Fibroblast of peridontal ligament (primary cell): ENCODE results near the gene ALDH1L2.

Experiments
- DNase-seq: peaks from one replicate; pipeline ENCODE4 v3.0.0-alpha.2; 2010; ENCODE audit errors: extremely low read depth

ALDH1L2 gene

DNA sequence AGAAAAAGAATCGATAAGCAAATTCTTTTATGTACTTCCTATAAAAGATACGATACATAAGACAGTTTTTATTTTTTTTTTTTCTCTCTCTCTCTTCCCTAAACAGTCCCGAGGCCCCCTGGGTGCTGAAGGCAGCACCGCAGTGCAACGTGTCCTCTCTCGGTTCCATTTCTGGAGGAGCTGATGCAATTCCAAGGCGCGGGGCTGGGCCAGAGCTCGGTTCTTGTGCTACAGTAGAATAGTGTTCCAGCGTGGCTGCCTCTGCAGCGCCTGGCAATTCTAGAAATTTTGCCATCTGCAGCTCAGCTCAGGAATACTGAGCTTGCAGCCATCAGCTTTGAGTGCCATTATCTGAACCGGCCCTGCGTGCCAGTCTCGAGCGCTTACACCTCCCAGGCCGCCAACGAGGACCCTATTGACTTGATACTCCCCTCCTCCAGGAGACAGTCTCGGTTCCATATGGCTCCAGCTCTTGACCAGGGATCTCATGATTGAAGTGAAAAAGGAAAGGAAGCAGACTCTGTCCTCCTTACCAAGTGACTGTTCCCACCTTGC lies 630 bp downstream of the ALDH1L2 start:
- peak; percentile 80 for DNase-seq

DNA sequence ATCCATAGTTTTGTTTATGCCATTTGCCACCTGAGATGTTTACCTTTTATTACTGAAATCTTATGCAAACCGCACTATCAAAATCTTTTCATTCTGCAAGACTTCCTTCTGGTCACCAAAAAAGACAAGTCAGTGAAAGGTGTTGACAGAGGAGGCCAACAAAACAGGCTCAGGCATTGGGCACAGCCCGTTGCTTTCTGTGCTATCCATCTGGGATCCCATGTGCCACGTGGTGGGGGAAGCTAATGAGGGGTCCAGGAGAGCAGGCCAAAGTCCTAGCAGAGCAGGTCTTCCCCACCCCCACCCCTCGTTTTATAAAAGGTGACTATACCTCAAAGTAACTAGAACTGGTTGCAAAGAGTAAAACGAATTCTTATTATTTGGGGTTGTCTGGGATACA lies 1.2 kb downstream of the ALDH1L2 start:
- DNase-seq: no peak

DNA sequence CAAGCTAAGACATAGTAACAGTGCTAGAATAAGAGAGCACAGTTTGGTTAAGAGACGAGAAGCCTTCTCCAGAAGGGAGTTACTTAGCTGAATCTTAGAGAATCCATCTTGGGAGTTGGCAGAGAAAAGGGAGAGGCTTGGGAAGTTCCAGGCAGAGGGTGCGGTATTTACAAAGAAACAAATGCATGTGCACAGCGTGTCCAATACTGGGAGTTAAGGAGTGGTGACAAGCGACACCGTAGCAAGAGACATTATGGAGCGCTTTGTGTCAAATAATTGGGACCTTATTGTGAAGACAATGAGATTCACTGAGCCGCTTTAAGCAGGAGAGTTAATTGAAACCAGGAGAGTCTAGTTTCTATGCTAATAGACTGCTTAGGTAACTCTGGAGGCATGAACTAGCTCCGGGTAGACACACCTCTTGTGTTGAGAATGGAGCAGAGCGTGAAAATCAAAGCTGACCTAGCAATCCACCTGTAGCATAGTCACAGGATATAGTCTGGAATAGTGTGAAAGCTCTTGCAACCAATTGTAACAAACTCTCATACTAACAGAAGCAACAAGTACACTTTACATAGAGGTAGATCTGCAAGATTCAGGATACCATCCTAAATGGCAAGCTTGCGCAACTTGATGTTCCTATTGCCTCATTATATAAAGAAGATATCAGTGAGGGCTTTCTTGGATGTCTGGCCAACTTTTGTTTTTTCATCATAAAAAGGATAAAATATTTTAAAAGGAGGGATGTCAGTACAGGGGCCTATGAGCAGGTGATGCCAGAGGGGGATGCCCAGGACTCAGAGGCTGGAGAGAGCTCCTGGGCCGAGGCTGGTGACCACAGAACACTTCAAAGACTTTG lies 5.3 kb downstream of the ALDH1L2 start:
- DNase-seq: no peak

DNA sequence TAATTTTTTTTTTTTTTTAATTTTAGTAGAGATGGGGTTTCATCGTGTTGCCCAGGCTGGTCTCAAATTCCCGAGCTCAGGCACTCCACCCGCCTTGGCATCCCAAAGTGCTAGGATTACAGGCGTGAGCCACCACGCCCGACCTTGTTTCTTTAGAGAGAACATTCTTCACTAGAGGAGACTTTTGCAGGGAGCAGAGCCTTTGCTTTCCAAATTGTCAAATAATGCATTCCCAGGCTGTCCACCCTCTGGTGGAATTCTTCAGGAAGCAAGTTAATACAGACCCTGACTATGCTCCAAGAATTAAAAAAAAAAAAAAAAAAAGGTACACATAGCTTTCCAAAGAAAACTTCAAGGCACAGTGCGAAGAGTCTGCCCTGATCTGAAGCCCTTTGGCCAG lies 6.8 kb downstream of the ALDH1L2 start:
- DNase-seq: no peak

DNA sequence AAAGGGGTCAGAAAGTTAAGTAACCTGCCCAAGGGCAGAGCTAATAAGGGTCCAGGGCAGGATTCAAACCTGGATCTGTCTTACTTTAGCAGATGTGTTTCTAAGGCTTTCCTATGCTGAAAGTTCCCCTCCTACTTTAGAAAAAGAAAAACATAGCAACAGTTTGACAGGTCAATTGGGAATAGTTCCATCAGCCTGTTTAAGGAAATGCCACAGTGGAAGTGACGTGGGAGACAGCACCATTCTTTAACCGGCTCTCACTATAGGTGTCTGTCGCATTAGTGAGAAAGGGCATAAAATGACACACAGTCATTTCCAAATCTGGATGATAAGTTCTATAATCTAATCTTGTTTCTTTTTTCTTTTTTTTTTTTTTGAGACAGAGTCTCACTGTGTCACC lies 7.3 kb downstream of the ALDH1L2 start:
- DNase-seq: no peak

DNA sequence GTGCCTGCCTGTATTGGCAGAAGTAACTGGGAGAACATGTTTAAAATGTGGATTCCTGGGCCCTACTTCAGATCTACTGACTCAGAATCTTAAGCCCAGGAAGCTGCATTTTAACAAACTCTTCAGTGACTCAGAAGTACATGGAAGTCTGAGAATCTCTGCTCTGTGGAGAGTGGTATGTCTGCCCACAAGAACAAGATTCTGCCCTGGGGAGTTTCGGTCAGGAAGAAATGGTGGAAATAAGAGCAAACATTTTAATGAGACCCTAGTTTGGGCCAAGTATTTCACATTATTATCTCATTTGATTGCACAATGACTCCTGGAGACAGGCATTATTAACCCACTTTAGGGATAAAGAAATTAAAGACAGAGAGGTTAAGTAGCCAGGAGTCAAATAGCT lies 8.2 kb downstream of the ALDH1L2 start:
- DNase-seq: peak; percentile 81

DNA sequence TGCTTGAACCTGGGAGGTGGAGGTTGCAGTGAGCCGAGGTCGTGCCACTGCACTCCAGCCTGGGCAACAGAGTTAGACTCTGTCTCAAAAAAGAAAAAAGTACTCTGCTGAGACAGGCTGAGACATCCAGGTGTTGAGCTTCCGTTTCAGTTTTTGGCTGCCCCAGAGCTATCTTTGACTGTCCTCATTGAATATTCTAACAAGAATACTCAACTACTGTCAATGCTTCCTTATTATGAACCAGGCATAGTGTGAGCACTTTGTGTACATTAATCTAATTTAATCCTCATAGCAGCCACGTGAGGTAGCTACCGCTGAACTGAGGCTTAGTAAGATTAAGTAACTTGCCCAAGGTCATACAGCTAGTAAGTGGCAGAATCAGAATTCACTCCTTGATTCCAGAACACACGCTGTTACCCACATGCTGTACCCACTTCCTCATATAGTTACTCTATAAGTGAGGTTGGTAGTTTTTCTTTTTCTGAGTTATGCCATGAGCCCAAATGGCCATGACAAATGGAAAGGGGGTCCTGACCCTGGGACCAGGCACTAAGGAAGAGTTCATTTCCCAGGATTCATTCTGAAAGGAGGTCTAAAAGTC lies 11.3 kb downstream of the ALDH1L2 start:
- DNase-seq: no peak

DNA sequence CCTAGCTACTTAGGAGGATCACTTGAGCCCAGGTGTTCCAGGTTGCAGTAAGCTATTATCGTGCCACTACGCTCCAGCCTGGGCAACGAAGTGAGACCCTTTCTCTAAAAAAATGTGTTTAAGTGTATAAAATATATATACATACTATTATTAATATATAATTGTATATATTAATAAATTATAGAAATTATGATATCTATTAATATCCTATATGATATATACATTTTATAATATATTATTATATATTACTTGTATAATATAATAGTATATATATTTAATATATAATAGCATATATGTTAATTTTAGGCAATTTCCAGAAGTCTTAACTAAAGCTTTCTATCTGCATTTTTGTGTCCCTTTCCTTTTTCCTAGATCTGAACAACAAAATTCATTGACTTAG lies 12.3 kb downstream of the ALDH1L2 start:
- DNase-seq: no peak

DNA sequence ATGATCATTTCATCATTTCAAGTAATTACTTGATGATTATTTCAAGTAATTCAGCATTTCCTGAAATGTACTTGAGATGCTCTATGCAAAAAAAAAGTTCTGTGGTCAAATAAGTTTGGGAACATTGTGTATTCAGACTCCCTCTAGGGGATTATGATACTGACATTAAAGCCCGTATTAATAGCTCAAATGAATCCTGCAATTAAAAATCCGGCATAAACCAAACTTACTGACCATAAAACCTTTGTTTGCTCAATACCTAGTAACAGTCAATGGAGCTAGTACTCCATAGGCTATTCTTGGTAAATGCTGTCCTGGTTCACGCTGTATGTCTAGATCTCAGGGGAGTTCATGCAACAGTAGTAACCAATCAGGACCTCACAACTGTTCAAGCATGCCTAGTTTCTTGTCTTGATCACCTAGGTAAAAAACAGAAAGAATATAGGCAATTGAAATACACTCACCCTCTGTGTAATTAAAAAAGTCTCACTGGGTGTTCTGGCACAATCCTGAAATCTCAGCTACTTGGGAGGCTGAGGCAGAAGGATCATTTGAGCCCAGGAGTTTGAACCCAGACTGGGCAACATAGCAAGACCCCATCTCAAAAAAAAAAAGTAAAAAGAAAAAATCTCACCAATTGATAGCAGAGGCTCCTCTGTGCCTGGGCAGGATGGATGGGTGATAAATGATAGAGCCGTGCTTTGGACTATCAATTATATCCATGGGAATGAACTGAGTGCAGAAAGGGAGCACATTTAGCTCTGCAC lies 14.1 kb downstream of the ALDH1L2 start:
- no peak for DNase-seq

DNA sequence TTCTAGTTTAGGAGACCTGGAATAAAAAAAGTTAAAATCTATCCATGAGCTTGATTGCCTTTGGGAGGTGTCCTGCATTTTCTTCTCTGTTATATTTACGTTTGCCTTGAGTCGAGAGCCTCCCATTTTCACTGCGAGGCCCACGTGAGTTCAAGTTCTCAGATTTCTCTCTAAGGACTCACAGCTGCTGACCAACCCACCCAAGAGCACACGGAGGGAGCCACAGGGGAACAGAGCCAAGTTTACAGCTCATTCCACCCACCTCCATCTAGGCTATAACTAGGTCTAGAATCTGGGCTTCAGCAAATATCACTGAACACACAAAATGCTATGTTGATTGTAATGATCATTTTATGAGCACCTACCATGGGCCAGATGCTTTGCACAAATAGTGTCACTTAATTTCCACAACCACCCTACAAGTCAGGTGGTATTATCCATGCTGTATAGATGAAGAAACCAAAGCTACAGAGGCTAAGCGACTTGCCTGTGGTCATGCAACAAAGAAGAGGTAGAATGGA lies 16.7 kb downstream of the ALDH1L2 start:
- DNase-seq: peak; percentile 45

DNA sequence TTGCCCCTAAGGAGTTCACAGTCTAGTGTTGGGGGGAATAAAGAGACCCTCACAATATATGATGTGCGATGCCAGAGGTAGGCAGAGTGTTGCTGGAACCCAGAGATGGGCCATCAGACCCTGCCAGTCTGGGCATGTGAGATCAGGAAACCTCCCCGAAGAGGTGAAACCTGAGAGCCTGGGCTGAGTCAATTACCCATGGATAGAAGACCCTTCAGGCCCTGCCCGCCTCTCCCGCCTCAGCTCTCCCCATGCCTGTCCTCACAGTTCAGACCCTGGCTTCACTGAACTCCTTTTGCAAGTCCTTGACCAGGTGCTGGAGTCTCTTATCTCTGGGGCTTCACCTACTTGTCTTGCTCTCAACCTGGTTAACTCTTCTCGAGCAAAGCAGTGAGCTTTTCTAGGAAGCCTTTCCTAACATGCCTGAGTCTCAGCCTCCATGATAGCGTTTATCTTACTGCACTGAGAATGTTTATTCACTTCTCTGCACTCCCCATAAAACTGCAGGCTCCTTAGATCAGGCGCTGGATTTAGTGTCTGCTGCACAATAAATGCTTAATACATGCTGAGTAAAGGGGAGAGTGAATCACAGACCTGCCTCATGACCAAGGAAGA lies 19.6 kb downstream of the ALDH1L2 start:
- DNase-seq: no peak

DNA sequence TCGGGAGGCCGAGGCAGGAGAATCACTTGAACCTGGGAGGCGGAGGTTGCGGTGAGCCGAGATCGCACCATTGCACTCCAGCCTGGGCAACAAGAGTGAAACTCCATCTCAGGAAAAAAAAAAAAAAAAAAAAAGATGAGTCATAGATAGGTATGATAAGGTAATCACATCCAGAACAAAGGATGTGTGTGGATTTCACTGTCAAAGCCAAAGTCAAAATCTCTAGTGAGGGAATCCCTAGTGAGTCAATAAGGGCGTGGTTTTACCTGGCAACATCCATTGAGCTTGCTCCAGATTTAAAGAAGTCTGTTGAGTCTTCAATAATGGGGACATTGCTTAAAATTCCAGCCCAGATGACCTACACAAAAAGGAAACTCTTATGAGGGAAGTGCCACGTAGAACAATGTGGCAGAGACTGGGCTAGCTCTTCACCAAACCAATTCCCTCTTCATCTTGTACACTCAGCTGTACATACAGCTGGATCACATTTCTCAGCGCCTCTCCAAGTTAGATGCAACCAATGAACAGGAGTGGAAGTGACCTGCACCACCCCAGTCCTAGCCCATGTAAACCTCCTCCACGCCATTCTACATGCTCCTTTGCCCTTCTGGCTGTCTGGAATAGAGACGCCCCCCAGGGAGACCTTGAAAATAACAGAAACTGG lies 23.4 kb downstream of the ALDH1L2 start:
- DNase-seq: no peak

DNA sequence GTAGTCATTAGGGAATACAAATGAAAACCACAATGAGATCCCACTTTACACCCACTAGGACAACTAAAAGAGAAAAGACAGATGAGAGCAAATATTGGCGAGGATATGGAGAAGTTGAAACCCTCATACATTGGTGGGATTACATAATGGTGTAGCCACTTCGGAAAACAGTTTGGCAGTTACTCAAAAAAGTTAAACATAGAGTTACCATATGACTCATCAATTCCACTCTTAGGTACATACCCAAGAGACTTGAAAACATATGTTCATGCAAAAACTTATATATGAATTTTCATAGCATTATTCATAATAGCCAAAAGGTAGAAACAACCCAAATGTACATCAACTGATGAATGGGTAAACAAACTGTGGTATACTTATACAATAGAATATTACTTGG lies 27.1 kb downstream of the ALDH1L2 start:
- no peak for DNase-seq

DNA sequence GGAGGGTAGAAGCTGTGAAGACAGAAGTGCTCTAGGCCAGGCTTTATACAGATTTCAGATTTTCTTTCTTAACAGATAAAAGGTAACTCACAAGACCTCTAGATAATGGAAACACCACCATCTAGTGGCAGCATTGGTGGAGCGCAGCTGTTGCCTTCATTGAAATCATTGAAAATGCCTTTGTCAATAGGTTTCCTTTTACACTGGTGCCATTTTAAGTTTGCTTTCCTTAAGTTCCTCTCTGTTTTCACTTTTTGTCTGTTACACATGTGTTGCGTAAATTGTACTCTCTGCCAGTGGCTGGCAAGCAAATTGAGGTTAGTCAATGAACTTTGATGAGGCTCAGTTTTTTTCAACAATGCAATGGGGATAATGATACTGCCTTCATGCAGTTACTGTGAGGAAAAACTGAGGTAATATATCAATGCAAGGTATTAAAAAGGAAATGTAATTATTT lies 31.1 kb downstream of the ALDH1L2 start:
- DNase-seq: peak; percentile 96

DNA sequence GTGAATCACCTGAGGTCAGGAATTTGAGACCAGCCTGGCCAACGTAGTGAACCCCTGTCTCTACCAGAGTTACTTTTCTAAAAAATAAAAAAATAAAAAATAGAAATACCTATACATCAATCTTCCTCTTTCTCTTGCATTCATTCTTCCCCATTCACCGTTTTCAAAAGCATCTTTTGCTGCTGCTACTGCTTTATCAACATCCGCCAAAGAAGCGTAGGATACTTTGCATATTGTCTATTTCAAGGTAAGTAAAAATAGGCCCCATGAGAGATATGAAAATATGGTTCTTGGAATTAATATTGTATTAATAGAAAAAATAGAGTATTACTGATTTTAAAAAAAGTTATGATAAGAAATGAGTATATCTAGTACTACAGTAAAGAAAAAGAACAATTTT lies 32.3 kb downstream of the ALDH1L2 start:
- DNase-seq: no peak

DNA sequence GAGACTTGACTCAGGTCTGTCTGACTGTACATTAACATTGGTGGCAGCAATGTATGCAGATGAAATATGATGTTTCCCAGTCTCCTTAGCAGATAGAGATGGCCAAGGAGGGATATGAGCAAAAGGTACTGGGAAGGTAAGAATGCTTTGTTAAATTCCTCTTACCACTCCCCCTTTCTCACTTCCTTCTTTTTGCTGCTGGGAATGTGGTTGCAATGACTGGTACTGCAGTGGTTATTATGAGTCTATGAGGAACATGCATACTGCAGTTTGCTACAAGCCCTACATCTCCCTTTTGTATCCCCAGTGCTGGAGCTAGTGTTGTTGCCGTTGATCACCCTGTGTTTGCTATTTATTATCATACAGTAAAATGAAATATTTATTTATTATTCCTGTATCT lies 35.9 kb downstream of the ALDH1L2 start:
- no peak for DNase-seq

DNA sequence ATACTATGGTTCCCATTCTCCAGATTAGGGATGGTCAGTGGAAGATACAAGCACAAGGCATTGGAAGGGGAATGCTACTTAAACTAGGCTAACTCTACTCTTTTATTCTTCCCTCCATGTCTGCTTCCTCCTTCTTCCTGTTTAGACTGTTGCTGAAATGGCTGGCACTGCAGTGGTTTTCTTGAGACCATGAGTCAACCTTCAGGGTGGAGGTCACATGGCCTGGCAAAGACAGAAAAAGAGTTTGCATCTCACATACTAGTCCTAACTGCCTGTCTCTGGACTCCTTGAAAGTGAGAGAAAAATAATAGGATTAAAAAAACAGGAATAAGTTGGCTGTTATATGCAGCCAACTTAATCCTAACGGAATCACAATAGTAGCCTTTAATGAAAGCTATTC lies 37.0 kb downstream of the ALDH1L2 start:
- DNase-seq: no peak

DNA sequence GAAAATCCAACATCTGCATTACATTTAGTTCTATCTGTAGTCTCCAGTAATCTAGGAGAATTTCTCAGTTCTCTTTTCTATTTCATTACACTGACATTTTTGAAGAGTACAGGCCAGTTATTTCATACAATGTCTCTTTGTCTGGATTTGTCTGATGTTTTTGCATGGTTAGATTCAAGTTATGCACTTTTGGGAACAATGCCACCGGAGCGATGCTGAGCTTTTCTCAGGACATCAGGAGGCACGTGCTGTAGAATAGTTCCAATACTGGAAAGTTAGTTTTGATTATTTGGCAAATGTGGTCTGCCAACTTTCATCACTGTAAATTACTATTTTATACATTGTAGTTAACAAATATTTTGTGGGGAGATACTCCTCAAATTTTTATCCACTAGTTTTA lies 43.1 kb downstream of the ALDH1L2 start:
- DNase-seq: peak; percentile 21

DNA sequence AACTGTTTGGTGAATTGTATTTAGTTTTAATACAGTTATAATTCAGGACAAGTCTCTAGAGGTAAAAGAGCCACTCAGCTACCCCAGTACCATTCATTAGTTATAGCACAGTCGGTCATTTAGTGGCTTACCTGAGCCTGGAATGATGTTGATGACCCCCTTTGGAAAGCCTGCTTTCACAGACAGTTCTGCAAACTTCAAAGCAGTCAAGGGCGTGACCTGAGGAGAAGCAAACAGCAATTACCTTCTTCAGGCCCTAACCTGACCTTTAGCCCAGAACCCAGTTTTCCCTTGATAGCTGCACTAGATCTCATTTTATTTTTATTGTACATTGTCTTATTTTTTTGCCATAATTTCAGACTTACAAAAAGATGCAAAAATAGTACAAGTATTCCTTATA lies 43.8 kb downstream of the ALDH1L2 start:
- no peak for DNase-seq

DNA sequence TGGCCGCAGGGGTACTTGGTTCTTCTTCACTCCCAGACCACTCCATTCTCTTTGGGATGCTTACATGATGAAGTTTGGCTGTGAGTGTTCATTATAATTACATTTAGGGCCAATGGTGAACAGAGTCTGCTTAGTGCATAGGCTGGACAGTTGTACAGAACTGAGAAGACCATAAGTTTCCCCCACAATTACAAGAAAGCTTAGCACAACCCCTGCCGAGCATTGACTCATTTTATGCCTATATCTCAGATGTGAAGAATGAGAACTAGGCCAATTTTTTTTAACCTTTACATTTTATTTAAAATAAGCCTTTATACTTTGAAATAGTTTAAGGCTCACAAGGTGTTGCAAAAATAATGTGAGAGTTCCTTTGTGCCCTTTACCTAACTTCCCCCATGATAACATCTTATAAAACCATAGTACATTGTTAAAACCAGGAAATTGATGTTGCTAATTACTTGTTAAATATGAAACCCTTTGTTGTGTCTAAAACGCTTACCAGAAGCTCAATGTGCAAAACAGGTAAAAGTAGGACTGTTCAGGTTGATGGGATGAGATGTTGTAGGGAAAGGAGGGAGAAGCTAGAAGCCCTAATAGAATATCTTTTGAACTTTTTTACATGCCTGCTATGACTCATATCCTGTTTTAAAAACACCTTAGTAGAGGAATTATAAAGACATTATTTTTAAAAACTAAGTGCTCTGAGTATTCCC lies 47.2 kb downstream of the ALDH1L2 start:
- no peak for DNase-seq

DNA sequence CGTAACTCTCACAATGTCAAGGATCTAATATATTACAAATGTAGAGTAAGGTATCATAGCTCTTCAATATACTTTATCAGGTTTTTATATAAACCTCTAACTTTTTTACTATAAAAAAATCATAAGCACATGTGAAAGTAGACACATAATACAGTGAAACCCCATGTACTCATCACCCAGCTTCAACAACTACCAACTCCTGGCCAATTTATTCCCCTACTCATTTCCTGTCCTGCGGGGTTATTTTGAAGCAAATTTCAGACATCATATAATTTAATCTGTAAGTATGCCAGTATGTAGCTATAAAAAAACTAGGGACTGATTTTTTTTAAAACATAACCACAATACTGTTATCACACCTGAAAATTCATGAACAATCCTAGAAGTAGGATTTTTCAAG lies 50.4 kb downstream of the ALDH1L2 start:
- no peak for DNase-seq
